Body of pancreas (tissue), 4 donors: ENCODE results near the gene LRRC8B.
"Not testable (repeated sequence)": the region's sequence is repeated elsewhere in the genome, so short reads cannot be mapped to it uniquely, and the experiment has no call there.

Experiments
- CTCF ChIP-seq, 7 experiments: fragments of 450-650 bp in 4 of 7; fragments of 200-600 bp in 3 of 7; sonication (generic) in 3 of 7; IDR thresholded peaks; one replicate each; pipeline ENCODE4 v1.5.1; 2016 to 2019; ENCODE audit warnings: antibody characterized with exemption in 7 of 7
- POLR2A ChIP-seq, 3 donors: fragments of 450-650 bp; IDR thresholded peaks; one replicate each; pipeline ENCODE4 v1.6.1; 2016; ENCODE audit warnings: antibody characterized with exemption in 3 of 3, mild to moderate bottlenecking in 2 of 3

GRCh38 chr1:89629600-89629999 is 105.0 kb downstream of the LRRC8B start:
- not testable (repeated sequence) for TF ChIP-seq CTCF, POLR2A (IDR thresholded peaks at IDR 0.05)
